ENCODE measurements around the gene NEURL1. TPM values are rescaled to one million over a fixed set of nuclear protein-coding genes. Genes with fewer than 3 reads are reported as not detected.

NEURL1 gene
- polyA plus RNA-seq, 12 donors: 9.9 to 42.8 (median 19.1) TPM; not detected in 1

- no peak for DNase-seq
Measured at GRCh38 chr10:103560886-103561285, 67.4 kb downstream of the NEURL1 start.

- no peak for DNase-seq
Measured at GRCh38 chr10:103562383-103562782, 68.9 kb downstream of the NEURL1 start.

GRCh38 chr10:103563231-103564115 lies 70.0 kb downstream of the NEURL1 start:
- DNase-seq: no peak

GRCh38 chr10:103564116-103564501 lies 70.6 kb downstream of the NEURL1 start:
- no peak for DNase-seq

GRCh38 chr10:103564776-103565520 lies 71.4 kb downstream of the NEURL1 start:
- DNase-seq: no peak

- no peak for DNase-seq
Measured at GRCh38 chr10:103566536-103566935, 73.0 kb downstream of the NEURL1 start.

GRCh38 chr10:103568505-103568904 lies 75.0 kb downstream of the NEURL1 start:
- DNase-seq: no peak

GRCh38 chr10:103569896-103570295 lies 76.4 kb downstream of the NEURL1 start:
- DNase-seq: no peak

- DNase-seq: no peak
Measured at GRCh38 chr10:103570844-103571655, 77.5 kb downstream of the NEURL1 start.

- no peak for DNase-seq
Measured at GRCh38 chr10:103571656-103571975, 78.1 kb downstream of the NEURL1 start.

GRCh38 chr10:103572347-103573204 lies 79.1 kb downstream of the NEURL1 start:
- no peak for DNase-seq

GRCh38 chr10:103573205-103573487 lies 79.6 kb downstream of the NEURL1 start:
- no peak for DNase-seq

GRCh38 chr10:103574097-103575061 lies 80.9 kb downstream of the NEURL1 start:
- DNase-seq: no peak

- DNase-seq: no peak
Measured at GRCh38 chr10:103575416-103576075, 82.0 kb downstream of the NEURL1 start.

- no peak for DNase-seq
Measured at GRCh38 chr10:103576076-103576471, 82.6 kb downstream of the NEURL1 start.

- no peak for DNase-seq
Measured at GRCh38 chr10:103576862-103577261, 83.4 kb downstream of the NEURL1 start.

GRCh38 chr10:103578782-103579382 lies 85.4 kb downstream of the NEURL1 start:
- no peak for DNase-seq

GRCh38 chr10:103580011-103580410 lies 86.5 kb downstream of the NEURL1 start:
- no peak for DNase-seq

GRCh38 chr10:103580430-103580829 lies 86.9 kb downstream of the NEURL1 start:
- no peak for DNase-seq

All from muscle of arm (tissue), 12 donors.